HPDE6-E6E7 (cell line): Measurements from ENCODE around the gene PPFIA2.

Experiments used
- DNase-seq: peaks from one replicate; pipeline ENCODE4 v3.0.0; 2011; ENCODE audit warnings: missing footprints; ENCODE audit errors: extremely low spot score

The PPFIA2 gene

GRCh38 chr12:81546811-81547210 lies 212.3 kb downstream of the PPFIA2 start:
- DNase-seq = no peak

- no peak for DNase-seq
Observed at GRCh38 chr12:81543621-81544139, 215.5 kb downstream of the PPFIA2 start.

GRCh38 chr12:81542065-81543010 lies 216.8 kb downstream of the PPFIA2 start:
- DNase-seq = no peak

- no peak for DNase-seq
Observed at GRCh38 chr12:81541121-81541520, 218.0 kb downstream of the PPFIA2 start.

GRCh38 chr12:81539279-81539678 lies 219.9 kb downstream of the PPFIA2 start:
- no peak for DNase-seq

- DNase-seq = no peak
Observed at GRCh38 chr12:81533054-81533453, 226.1 kb downstream of the PPFIA2 start.

- no peak for DNase-seq
Observed at GRCh38 chr12:81530352-81530751, 228.8 kb downstream of the PPFIA2 start.

- DNase-seq = no peak
Observed at GRCh38 chr12:81520064-81520945, 238.8 kb downstream of the PPFIA2 start.

GRCh38 chr12:81518638-81519037 lies 240.5 kb downstream of the PPFIA2 start:
- DNase-seq = no peak

GRCh38 chr12:81517296-81517695 lies 241.9 kb downstream of the PPFIA2 start:
- DNase-seq = no peak

GRCh38 chr12:81502912-81503695 lies 256.0 kb downstream of the PPFIA2 start:
- DNase-seq = no peak

GRCh38 chr12:81500788-81501187 lies 258.4 kb downstream of the PPFIA2 start:
- DNase-seq = no peak

GRCh38 chr12:81499809-81500208 lies 259.3 kb downstream of the PPFIA2 start:
- no peak for DNase-seq

GRCh38 chr12:81492131-81492720 lies 266.9 kb downstream of the PPFIA2 start:
- no peak for DNase-seq

- DNase-seq = no peak
Observed at GRCh38 chr12:81472934-81473333, 286.2 kb downstream of the PPFIA2 start.

GRCh38 chr12:81470923-81471322 lies 288.2 kb downstream of the PPFIA2 start:
- no peak for DNase-seq

- no peak for DNase-seq
Observed at GRCh38 chr12:81468206-81468605, 290.9 kb downstream of the PPFIA2 start.

- DNase-seq = no peak
Observed at GRCh38 chr12:81465876-81466275, 293.3 kb downstream of the PPFIA2 start.

GRCh38 chr12:81465191-81465590 lies 294.0 kb downstream of the PPFIA2 start:
- DNase-seq = no peak

GRCh38 chr12:81461163-81461562 lies 298.0 kb downstream of the PPFIA2 start:
- DNase-seq = no peak
